CD14-positive monocyte (primary cell): ENCODE data around the gene IFNA4. TPM values are rescaled to one million over a fixed set of nuclear protein-coding genes. Genes with fewer than 3 reads are reported as not detected.

Experiments
- DNase-seq, 3 donors: peaks; one replicate each; pipeline ENCODE4 v3.0.0-alpha.2; 2011 to 2022
- H2AFZ ChIP-seq: 2 replicates; pipeline ENCODE4 v1.6.0; 2012; ENCODE audit warnings: mild to moderate bottlenecking, low read depth, low read length, inconsistent platforms; ENCODE audit not compliant: insufficient read depth, poor library complexity, severe bottlenecking
- H3K27ac ChIP-seq, 2 donors: 1 replicate in 1 of 2; 2 replicates in 1 of 2; pipeline ENCODE4 v1.5.1; 2012 to 2013; ENCODE audit warnings: low read length in 2 of 2, control low read depth in 1 of 2, inconsistent platforms in 1 of 2, low read depth in 1 of 2, mild to moderate bottlenecking in 1 of 2
- H3K27me3 ChIP-seq, 2 donors: one replicate each; pipeline versions ENCODE4 v1.6.0 to v1.6.1; 2011 to 2013; ENCODE audit warnings: low read length in 2 of 2; ENCODE audit not compliant: control insufficient read depth in 2 of 2, insufficient read depth in 2 of 2
- H3K36me3 ChIP-seq, 2 donors: replicated peaks in 1 of 2; 1 replicate in 1 of 2; 2 replicates in 1 of 2; pipeline versions ENCODE4 v1.5.1 to v1.6.1; 2012 to 2013; ENCODE audit warnings: low read length in 2 of 2, control low read depth in 1 of 2, inconsistent platforms in 1 of 2, mild to moderate bottlenecking in 1 of 2; ENCODE audit not compliant: insufficient read depth in 2 of 2, control insufficient read depth in 1 of 2
- H3K4me1 ChIP-seq, 2 donors: 1 replicate in 1 of 2; 2 replicates in 1 of 2; pipeline versions ENCODE4 v1.5.1 to v1.6.1; 2012 to 2013; ENCODE audit warnings: low read length in 2 of 2, control low read depth in 1 of 2, inconsistent platforms in 1 of 2, mild to moderate bottlenecking in 1 of 2, moderate library complexity in 1 of 2; ENCODE audit not compliant: insufficient read depth in 2 of 2, control insufficient read depth in 1 of 2
- H3K4me2 ChIP-seq: replicated peaks from 2 replicates; pipeline ENCODE3; 2012; ENCODE audit warnings: low read length, moderate library complexity, mild to moderate bottlenecking; ENCODE audit not compliant: poor library complexity, severe bottlenecking; ENCODE audit errors: extremely low read depth
- H3K4me3 ChIP-seq, 3 experiments: fragments of 200-600 bp in 1 of 3; sonication (generic) in 1 of 3; replicated peaks in 1 of 3; 1 replicate in 2 of 3; 2 replicates in 1 of 3; pipeline ENCODE4 v1.5.1; 2011 to 2013; ENCODE audit warnings: low read length in 3 of 3, mild to moderate bottlenecking in 3 of 3, control low read depth in 2 of 3, low read depth in 2 of 3, inconsistent platforms in 1 of 3, moderate library complexity in 1 of 3
- H3K79me2 ChIP-seq: 2 replicates; pipeline ENCODE4 v1.6.0; 2012; ENCODE audit warnings: mild to moderate bottlenecking, control low read depth, inconsistent platforms, low read length, moderate library complexity; ENCODE audit not compliant: insufficient read depth
- H3K9ac ChIP-seq: 2 replicates; pipeline ENCODE4 v1.6.0; 2017; ENCODE audit warnings: low read length, mild to moderate bottlenecking; ENCODE audit not compliant: insufficient read depth, poor library complexity, severe bottlenecking
- H3K9me3 ChIP-seq, 2 donors: replicated peaks in 1 of 2; 1 replicate in 1 of 2; 2 replicates in 1 of 2; pipeline versions ENCODE4 v1.5.1 to v1.6.1; 2012 to 2013; ENCODE audit warnings: low read length in 2 of 2, control low read depth in 1 of 2; ENCODE audit not compliant: control insufficient read depth in 1 of 2, insufficient read depth in 1 of 2
- H4K20me1 ChIP-seq: 2 replicates; pipeline ENCODE4 v1.6.0; 2012; ENCODE audit warnings: mild to moderate bottlenecking, low read length, control low read depth, moderate library complexity; ENCODE audit not compliant: insufficient read depth
- H3K27ac Mint-ChIP-seq, 7 donors: one replicate each; pipeline ENCODE4 v1.8.0; 2020; ENCODE audit warnings: mild to moderate bottlenecking in 7 of 7, mixed read lengths in 7 of 7, moderate library complexity in 6 of 7, inconsistent platforms in 2 of 7
- H3K27me3 Mint-ChIP-seq, 3 donors: one replicate each; pipeline ENCODE4 v1.8.0; 2021 to 2022; ENCODE audit warnings: low read depth in 3 of 3, mild to moderate bottlenecking in 3 of 3, mixed read lengths in 3 of 3, moderate library complexity in 3 of 3, inconsistent platforms in 1 of 3
- H3K36me3 Mint-ChIP-seq, 2 donors: one replicate each; pipeline ENCODE4 v1.8.0; 2020; ENCODE audit warnings: mixed read lengths in 2 of 2, inconsistent platforms in 1 of 2, mild to moderate bottlenecking in 1 of 2
- H3K4me1 Mint-ChIP-seq: one replicate; pipeline ENCODE4 v1.8.0; 2020; ENCODE audit warnings: mild to moderate bottlenecking, mixed read lengths
- H3K4me3 Mint-ChIP-seq, 2 donors: one replicate each; pipeline ENCODE4 v1.8.0; 2020; ENCODE audit warnings: mild to moderate bottlenecking in 2 of 2, mixed read lengths in 2 of 2, moderate library complexity in 1 of 2
- H3K9me3 Mint-ChIP-seq, 7 donors: one replicate each; pipeline ENCODE4 v1.8.0; 2020 to 2022; ENCODE audit warnings: mixed read lengths in 7 of 7, mild to moderate bottlenecking in 6 of 7, moderate library complexity in 6 of 7, inconsistent platforms in 2 of 7
- WGBS: methylation state at CpG from one replicate; pipeline ENCODE4 v1.1.5; 2013; ENCODE audit warnings: missing lambda C conversion rate; ENCODE audit not compliant: insufficient coverage; 5-methylcytosine and 5-hydroxymethylcytosine counted together
- intact Hi-C, 2 donors: fragments of 100-400 bp; cut with micrococcal nuclease; formaldehyde crosslinking; loops; one replicate each; pipeline versions ENCODE4 v1.15.0 to v1.15.1; 2023
- polyA plus RNA-seq, 3 donors: library from polyadenylated mRNA; depleted of rRNA in 1 of 3; unstranded in 2 of 3; stranded (reverse) in 1 of 3; fragments of 300-500 nt in 2 of 3; fragments of >200 nt in 1 of 3; fragmentation: Illumina TruSeq in 2 of 3; gene quantifications; 1 replicate in 2 of 3; 2 replicates in 1 of 3; pipeline ENCODE4 v1.2.3, GENCODE V29; 2012 to 2021
- TF ChIP-seq, protein P1 (sequence below): fragments of 200-600 bp; IDR thresholded peaks from one replicate; pipeline ENCODE4 v1.8.0; 2022; ENCODE audit warnings: antibody characterized with exemption, mild to moderate bottlenecking

Gene IFNA4
- polyA plus RNA-seq, 3 donors, result not detected

DNA sequence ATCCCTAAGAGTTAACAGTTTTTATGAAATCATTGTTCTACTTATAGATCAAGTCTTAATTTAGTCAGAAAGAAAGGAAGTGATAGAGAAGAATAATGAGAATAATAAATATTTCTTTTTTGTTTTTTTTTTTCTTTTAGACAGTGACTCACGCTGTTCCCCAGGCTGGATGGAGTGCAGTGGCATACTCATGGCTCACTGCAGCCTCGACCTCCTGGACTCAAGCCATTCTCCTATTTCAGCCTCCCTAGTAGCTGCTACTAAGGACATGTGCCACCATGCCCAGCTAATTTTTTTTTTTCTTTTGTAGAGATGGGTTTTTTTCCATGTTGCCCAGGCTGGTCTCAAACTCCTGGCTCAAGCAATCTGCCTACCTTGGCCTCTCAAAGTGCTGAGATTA, 31.9 kb downstream of the IFNA4 start:
- TF ChIP-seq, protein P1, sequence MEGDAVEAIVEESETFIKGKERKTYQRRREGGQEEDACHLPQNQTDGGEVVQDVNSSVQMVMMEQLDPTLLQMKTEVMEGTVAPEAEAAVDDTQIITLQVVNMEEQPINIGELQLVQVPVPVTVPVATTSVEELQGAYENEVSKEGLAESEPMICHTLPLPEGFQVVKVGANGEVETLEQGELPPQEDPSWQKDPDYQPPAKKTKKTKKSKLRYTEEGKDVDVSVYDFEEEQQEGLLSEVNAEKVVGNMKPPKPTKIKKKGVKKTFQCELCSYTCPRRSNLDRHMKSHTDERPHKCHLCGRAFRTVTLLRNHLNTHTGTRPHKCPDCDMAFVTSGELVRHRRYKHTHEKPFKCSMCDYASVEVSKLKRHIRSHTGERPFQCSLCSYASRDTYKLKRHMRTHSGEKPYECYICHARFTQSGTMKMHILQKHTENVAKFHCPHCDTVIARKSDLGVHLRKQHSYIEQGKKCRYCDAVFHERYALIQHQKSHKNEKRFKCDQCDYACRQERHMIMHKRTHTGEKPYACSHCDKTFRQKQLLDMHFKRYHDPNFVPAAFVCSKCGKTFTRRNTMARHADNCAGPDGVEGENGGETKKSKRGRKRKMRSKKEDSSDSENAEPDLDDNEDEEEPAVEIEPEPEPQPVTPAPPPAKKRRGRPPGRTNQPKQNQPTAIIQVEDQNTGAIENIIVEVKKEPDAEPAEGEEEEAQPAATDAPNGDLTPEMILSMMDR, result no peak
- no CpG with 5 or more reads among the region's 2 CpGs for WGBS
- Histone ChIP-seq H3K79me2 (no peaks in the 10 kb centered on the region), H3K27me3 (no peaks in the 10 kb centered on the region), H3K36me3 (no peaks in the 10 kb centered on the region), H3K9ac (no peak overlapping the region), H3K4me1 (peaks cover 23 to 37% of the 10 kb centered on the region in 2 donors), H4K20me1 (no peaks in the 10 kb centered on the region), H3K9me3 (no peaks in the 10 kb centered on the region), H2AFZ (peak overlapping the region; percentile 6), H3K27ac (no peak overlapping the region), H3K4me3 (no peak overlapping the region), H3K4me2 (no peak overlapping the region)
- Mint-ChIP-seq H3K9me3 (peaks cover 0 to 3% (median 0%) of the 10 kb centered on the region in 7 donors), H3K27ac (no peak overlapping the region), H3K27me3 (peaks cover 0 to 1% (median 0%) of the 10 kb centered on the region in 3 donors), H3K4me3 (no peak overlapping the region), H3K4me1 (peaks cover 29% of the 10 kb centered on the region), H3K36me3 (no peaks in the 10 kb centered on the region)
- intact Hi-C loops, result no loop called here
- no peak for DNase-seq

DNA sequence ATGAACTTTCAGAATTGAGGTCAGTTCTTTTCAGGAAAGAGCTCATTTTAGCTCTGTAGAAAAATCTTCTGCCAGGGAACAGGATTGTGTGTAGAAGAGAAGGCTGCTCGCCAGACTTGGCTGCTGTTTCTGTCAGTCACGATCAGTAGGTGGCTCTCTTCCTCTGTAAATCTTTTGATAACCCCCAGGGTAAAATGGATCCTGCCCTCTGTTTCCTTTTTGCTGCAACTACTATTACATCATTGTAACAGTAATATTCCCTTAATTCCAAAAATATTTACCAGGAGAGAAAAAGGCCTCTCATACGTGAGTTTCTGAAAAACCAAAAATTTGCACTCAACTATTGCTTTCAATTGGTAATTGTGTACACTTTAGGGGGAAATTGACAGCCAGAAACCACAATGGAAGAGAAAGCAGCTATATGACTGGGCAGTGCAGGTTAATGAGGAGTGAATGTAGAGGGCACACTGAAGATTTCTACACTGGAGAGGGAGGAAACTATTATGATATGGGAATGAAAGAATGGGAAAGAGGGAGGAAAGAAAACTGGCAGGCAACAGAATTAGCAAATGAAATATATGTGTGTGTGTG, 33.3 kb downstream of the IFNA4 start:
- DNase-seq, result peak in 2 of 3 donors; percentile 18 to 21
- intact Hi-C loops, result no loop called here
- TF ChIP-seq, protein P1, result peak; percentile 16
- Histone ChIP-seq H3K36me3 (no peaks in the 10 kb centered on the region), H3K4me1 (peaks cover 18 to 25% of the 10 kb centered on the region in 2 donors), H3K9me3 (peaks cover 0 to 4% of the 10 kb centered on the region in 2 donors), H2AFZ (peak overlapping the region; percentile 76), H3K79me2 (no peaks in the 10 kb centered on the region), H4K20me1 (no peaks in the 10 kb centered on the region), H3K4me2 (peak overlapping the region; percentile 83), H3K27ac (peak overlapping the region; percentile 33 to 71), H3K9ac (peak overlapping the region; percentile 23), H3K4me3 (peak overlapping the region in 2 of 3 experiments; percentile 27 to 67), H3K27me3 (no peaks in the 10 kb centered on the region)
- H3K4me3 Mint-ChIP-seq, result peak overlapping the region; percentile 17 to 56
- peaks cover 0 to 7% (median 4%) of the 10 kb centered on the region in 7 donors for H3K9me3 Mint-ChIP-seq
- H3K4me1 Mint-ChIP-seq, result peaks cover 22% of the 10 kb centered on the region
- no peaks in the 10 kb centered on the region for H3K36me3 Mint-ChIP-seq
- no CpG with 5 or more reads among the region's 3 CpGs for WGBS
- peak overlapping the region in 6 of 7 donors; percentile 53 to 82 (median 66) for H3K27ac Mint-ChIP-seq
- H3K27me3 Mint-ChIP-seq, result peaks cover 0 to 1% (median 0%) of the 10 kb centered on the region in 3 donors
